C4-2B (cell line): ENCODE results near the gene CACNA2D3.

Experiments used
- CTCF ChIP-seq: fragments of 450-650 bp; conservative IDR thresholded peaks from 2 replicates; pipeline ENCODE4 v1.5.1; 2017; ENCODE audit warnings: mild to moderate bottlenecking
- ZFX ChIP-seq: fragments of 450-650 bp; IDR thresholded peaks from 2 replicates; pipeline ENCODE4 v1.6.1; 2017

- TF ChIP-seq CTCF (no peak), ZFX (no peak)
These were observed 838.3 kb downstream of the CACNA2D3 start for GRCh38 chr3:54960701-54961100.
